Effector memory CD8-positive, alpha-beta T cell (primary cell): ENCODE results near the gene MICAL3.

ENCODE experiments used
- ATAC-seq: fragments of 150-1000 bp; cut with Tn5 transposase; replicated peaks from 2 replicates; pipeline ENCODE4 v1.10.0; 2021; ENCODE audit warnings: mild to moderate bottlenecking, moderate library complexity
- DNase-seq, 3 experiments: peaks; one replicate each; pipeline ENCODE4 v3.0.0; 2021
- H3K27ac Mint-ChIP-seq, 2 donors: one replicate each; pipeline ENCODE4 v1.8.0; 2022; ENCODE audit warnings: mild to moderate bottlenecking in 2 of 2, mixed read lengths in 2 of 2, moderate library complexity in 2 of 2
- H3K27me3 Mint-ChIP-seq, 2 donors: one replicate each; pipeline ENCODE4 v1.8.0; 2022; ENCODE audit warnings: mixed read lengths in 2 of 2
- H3K36me3 Mint-ChIP-seq: one replicate; pipeline ENCODE4 v1.8.0; 2022; ENCODE audit warnings: mild to moderate bottlenecking, moderate library complexity, mixed read lengths; ENCODE audit not compliant: insufficient read depth
- H3K4me1 Mint-ChIP-seq, 2 donors: one replicate each; pipeline ENCODE4 v1.8.0; 2022; ENCODE audit warnings: low read depth in 2 of 2, mixed read lengths in 2 of 2
- H3K4me3 Mint-ChIP-seq, 2 donors: one replicate each; pipeline ENCODE4 v1.8.0; 2022; ENCODE audit warnings: mild to moderate bottlenecking in 2 of 2, mixed read lengths in 2 of 2, moderate library complexity in 2 of 2
- H3K9me3 Mint-ChIP-seq, 2 donors: one replicate each; pipeline ENCODE4 v1.8.0; 2022; ENCODE audit warnings: mixed read lengths in 2 of 2

The MICAL3 gene

DNA sequence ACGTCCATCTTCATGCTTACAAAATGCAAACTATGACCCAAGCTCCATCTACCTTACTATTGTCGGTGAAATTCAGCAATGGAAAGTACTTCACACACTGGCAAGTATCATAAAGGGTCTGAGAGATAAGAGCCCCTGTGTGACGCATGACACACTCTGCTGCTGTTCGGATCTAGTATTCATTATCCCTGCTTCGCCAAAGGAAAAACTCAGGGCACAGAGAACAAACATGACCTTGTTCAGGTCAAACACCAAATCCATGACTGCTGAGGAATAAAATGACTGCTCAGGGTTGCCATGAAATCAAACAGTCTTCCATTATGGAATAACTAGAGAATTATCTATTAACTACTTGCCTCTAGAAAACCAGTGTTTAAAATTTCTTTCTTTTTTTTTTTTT lies 73.0 kb downstream of the MICAL3 start:
- no peak for ATAC-seq
- Mint-ChIP-seq H3K27ac (no peak overlapping the region), H3K36me3 (peaks cover 8% of the 10 kb centered on the region), H3K4me3 (no peak overlapping the region), H3K4me1 (peaks cover 18 to 28% of the 10 kb centered on the region in 2 donors), H3K9me3 (no peaks in the 10 kb centered on the region), H3K27me3 (no peaks in the 10 kb centered on the region)
- DNase-seq: no peak

DNA sequence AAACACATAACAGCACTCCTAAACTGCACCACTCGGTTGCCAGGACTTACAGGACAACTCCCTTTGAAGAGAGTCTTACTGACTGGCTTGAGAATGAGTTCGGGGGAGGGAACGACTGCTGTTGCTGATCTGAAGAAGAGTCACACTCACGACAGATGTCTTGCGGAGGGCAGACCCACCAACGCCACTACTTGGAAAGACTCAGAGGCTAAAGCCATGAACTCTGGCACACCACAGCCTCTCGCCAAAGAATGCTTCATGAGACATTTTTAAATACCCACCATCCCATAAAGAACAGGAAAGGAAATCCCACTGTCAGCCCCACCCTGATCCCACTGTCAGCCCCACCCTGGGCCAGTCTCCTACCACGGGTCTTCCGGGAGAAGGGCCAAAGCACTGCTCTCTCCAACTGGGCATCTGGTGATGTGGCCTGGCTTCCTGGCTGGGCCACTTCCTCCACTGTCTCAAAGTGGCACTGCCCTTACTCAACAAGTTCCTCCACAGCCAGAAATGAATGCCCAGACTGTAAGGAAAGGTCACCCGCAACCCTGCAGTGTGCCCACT lies 73.6 kb downstream of the MICAL3 start:
- Mint-ChIP-seq H3K36me3 (peaks cover 8% of the 10 kb centered on the region), H3K4me1 (peaks cover 16 to 24% of the 10 kb centered on the region in 2 donors), H3K4me3 (no peak overlapping the region), H3K27me3 (no peaks in the 10 kb centered on the region), H3K27ac (no peak overlapping the region), H3K9me3 (no peaks in the 10 kb centered on the region)
- ATAC-seq (no peak), DNase-seq (no peak)

DNA sequence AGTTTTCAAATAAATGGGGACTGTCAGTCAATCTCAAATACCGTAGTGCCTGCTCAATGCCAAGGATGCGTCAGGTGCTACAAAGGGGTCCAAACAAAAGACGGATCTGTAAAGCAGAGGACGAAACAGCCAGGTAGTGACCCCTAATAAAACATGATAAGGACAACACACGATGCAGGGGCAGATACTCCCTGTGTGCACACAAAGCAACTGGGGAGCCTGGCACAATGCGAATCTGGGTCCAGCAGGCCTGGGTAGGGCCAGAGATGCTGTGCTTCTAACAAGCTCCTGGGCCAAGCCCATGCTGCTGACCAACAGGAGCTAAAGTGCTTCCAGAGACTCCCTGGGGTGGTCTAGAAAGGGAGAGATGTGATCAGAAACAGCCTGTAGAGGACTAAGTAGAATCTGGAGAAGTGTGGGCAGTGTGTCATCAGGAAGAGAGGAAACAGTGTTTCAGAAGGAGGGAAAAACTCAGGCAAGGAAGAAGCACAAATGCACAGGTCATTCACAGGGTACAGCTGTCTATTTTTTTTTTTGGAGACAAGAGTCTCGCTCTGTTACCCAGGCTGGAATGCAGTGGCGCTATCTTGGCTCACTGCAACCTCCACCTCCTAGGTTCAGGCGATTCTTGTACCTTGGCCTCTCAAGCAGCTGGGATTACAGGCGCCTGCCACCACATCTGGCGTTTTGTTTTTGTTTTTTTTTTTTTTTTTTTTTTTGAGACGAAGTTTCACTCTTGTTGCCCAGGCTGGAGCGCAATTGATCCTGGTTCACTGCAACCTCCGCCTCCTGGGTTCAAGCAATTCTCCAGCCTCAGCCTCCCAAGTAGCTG lies 74.5 kb downstream of the MICAL3 start:
- no peaks in the 10 kb centered on the region for H3K9me3 Mint-ChIP-seq
- peak overlapping the region in 1 of 2 donors; percentile 39 for H3K27ac Mint-ChIP-seq
- H3K4me3 Mint-ChIP-seq: no peak overlapping the region
- peaks cover 8% of the 10 kb centered on the region for H3K36me3 Mint-ChIP-seq
- DNase-seq (no peak), ATAC-seq (no peak)
- H3K4me1 Mint-ChIP-seq: peaks cover 18 to 23% of the 10 kb centered on the region in 2 donors
- H3K27me3 Mint-ChIP-seq: no peaks in the 10 kb centered on the region

DNA sequence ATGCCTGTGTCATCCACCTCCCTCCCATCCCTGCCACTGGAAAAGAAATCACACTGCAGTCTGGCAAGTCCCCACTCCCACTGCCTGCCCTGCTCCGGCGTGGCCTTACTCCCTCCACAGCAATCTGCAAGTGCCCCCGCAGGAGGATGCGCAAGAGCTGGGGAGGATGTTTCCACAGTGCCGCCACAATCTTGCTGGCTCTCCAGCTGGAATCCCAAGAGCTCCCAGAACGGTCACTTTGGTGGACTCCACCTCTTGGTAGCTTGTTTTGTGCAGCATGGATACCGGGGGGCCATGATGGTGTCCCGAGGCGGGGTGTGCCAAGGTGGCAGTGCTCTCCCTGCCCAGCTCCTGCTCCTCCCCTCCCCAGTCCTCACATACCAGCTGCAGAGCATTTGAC lies 76.3 kb downstream of the MICAL3 start:
- H3K4me1 Mint-ChIP-seq: peaks cover 20 to 23% of the 10 kb centered on the region in 2 donors
- no peak for ATAC-seq

DNA sequence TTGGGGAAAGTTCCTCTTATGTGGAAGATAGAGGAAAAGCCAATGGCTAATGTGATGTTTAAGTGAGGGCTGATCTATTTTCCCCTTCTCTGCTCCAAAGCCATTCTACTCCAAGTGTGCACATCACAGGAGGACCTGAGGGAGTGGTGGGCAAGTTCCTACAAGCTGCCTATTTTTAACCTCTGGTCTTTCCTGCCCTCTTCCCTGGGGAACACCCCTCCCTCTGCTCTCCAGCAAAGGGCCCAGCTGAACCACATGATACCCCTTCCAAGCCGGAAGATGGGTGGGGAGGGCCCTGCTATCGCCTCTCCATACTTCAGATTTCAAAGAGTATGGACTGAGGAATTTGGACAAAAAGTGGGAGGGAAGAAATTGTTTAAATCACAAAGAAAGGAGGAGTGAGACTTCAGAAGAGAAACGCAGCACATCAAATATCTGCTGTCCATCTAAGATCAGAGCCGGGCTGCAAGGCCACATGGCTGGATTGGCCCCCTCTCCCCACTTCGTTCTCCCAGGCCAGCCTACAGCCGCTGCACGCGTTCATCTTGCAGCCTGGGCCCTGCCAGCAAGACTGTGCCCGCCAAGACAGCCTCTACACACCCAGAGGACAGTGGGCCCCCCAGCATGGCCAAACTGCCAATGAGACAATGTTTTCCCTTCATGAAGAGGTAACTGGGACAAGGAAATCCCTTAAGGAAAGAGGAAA lies 77.5 kb downstream of the MICAL3 start:
- H3K27me3 Mint-ChIP-seq: no peaks in the 10 kb centered on the region
- H3K27ac Mint-ChIP-seq: no peak overlapping the region
- no peak overlapping the region for H3K4me3 Mint-ChIP-seq
- H3K36me3 Mint-ChIP-seq: peaks cover 10% of the 10 kb centered on the region
- ATAC-seq (no peak), DNase-seq (no peak)
- no peaks in the 10 kb centered on the region for H3K9me3 Mint-ChIP-seq
- H3K4me1 Mint-ChIP-seq: peaks cover 18 to 29% of the 10 kb centered on the region in 2 donors

More for the DNA sequence above, 76.3 kb downstream of the MICAL3 start:
- DNase-seq: no peak
- Mint-ChIP-seq H3K27ac (peak overlapping the region in 1 of 2 donors; percentile 67), H3K27me3 (no peaks in the 10 kb centered on the region), H3K9me3 (no peaks in the 10 kb centered on the region), H3K4me3 (no peak overlapping the region), H3K36me3 (peaks cover 10% of the 10 kb centered on the region)

DNA sequence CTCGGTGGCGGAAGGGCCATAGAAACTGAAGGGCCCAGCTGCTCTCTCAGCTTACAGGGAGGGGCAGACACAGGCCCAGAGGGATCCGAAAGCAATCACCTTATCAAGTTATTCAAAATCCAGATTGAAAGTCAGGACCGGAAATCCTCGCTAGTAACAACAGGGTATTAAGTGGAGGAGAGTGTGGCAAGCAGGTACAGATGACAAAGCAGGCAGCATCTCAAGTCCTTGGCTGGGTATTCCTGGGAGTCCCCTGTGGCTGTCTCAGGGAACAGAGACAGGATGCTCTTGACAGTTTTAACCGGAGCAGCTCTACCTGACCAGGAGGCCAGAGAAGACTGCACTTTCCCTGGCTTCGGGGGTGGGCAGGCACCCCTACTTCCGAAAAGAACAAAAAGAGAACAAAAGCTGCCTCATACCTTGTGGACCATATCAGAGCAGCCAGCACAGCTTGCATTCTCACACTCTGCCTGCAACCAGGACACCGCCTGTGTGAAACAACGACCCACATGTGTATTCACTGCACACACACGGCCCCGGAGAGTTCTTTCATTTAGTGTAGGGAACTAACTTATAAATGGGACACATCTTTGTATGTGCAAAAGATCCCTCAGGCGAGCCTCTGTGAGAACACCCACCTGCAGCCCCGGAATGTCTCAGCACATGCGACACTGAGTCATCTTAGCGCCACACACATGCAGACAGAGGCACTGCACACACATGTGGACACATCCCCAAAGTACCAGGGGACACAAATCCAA lies 78.3 kb downstream of the MICAL3 start:
- no peaks in the 10 kb centered on the region for H3K9me3 Mint-ChIP-seq
- H3K4me1 Mint-ChIP-seq: peaks cover 22 to 26% of the 10 kb centered on the region in 2 donors
- peaks cover 6% of the 10 kb centered on the region for H3K36me3 Mint-ChIP-seq
- H3K27ac Mint-ChIP-seq: peak overlapping the region; percentile 53 to 81
- no peaks in the 10 kb centered on the region for H3K27me3 Mint-ChIP-seq
- no peak overlapping the region for H3K4me3 Mint-ChIP-seq
- no peak for DNase-seq
- no peak for ATAC-seq

DNA sequence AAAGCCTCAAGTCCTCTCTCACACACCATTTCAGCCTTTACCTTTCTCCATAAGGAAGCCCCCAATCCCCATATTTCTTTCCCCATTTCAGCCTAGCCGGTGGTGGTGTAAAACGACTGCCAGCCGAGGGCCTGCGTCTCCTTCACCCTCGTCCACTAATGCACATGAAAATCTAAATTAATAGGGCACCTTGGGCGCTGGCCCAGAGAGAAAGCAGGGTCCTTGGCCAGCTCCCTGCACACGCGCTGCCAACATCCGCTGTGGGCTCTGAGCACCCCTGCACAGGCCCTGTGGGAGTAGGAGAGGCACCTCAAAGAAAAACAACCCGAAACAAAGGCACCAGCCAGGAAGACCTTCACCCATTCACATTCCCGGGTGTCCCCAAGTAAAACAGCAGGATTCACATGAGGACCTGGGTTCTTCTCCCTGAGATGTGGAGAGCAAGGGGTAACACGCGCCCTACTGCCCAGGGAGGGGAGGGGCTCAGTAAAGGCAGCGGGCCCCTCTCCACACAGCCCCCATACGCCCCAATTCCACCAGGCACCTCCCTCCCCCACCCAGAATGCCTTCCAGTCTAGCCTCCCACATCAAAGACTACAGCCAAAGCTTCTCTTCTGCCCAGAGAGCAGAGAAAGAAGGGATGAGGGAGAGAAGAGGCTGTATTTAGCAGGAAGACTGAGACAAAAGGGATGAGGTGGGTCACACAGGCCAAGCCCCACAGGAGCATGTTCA lies 79.0 kb downstream of the MICAL3 start:
- peaks cover 2% of the 10 kb centered on the region for H3K36me3 Mint-ChIP-seq
- H3K27ac Mint-ChIP-seq: peak overlapping the region; percentile 53 to 81
- no peaks in the 10 kb centered on the region for H3K9me3 Mint-ChIP-seq
- H3K27me3 Mint-ChIP-seq: no peaks in the 10 kb centered on the region
- no peak overlapping the region for H3K4me3 Mint-ChIP-seq
- peaks cover 20 to 24% of the 10 kb centered on the region in 2 donors for H3K4me1 Mint-ChIP-seq
- DNase-seq (no peak), ATAC-seq (no peak)

DNA sequence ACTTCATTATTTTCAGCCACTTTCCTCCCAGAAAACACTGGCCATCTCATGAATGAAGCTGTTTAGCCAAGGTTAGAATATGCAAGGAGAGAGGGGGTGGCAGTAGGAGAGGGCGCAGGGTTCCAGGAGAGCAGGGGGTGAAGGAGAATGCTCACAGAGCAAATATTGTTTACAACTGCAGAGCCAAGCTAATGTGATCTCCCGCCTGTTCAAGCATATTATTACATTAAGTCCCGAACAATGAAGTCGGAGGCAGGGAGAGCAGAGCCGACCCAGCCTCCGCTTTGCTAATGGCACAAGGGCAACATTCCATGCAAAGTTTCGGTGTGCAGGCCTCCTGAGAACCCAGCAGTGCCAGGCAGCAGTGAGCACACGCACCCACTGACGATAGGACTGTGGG lies 80.1 kb downstream of the MICAL3 start:
- ATAC-seq (no peak), DNase-seq (no peak)
- Mint-ChIP-seq H3K27ac (no peak overlapping the region), H3K4me1 (peaks cover 20 to 21% of the 10 kb centered on the region in 2 donors), H3K9me3 (no peaks in the 10 kb centered on the region), H3K27me3 (no peaks in the 10 kb centered on the region), H3K4me3 (no peak overlapping the region), H3K36me3 (peaks cover 2% of the 10 kb centered on the region)

DNA sequence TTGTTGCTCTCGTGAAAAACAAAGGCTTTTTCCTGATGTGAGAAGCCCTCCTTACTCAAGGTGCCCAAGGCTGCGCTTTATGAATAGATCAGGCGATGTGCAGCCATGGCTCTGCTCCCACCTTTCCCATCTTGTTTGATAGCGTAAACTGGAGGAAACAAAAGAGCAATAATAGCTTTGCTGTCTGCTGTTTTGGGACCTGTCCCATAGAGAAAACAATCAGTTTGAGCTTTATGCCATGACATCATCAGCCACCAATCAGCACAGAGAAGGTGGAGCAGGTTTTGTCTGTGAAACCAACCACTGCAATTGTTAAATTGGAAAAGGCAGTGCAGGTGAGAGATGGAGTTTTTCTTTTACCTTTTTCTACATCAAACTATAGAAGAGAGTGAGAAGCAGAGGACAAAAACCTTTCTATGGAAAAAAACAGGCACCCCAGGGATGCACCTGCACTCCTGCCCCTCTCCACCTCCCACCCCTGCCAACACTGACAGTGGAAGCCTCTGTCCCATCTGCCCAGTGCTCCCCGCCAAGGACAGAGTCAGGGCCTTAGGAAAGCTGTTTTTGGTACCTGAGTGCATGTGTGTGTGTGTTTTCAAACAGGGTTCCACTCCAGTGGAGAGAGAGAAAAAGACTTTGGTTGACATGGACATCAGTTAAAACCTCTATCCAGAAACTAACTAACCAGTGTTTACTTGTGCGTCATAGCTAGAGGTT lies 80.7 kb downstream of the MICAL3 start:
- peaks cover 2% of the 10 kb centered on the region for H3K36me3 Mint-ChIP-seq
- no peaks in the 10 kb centered on the region for H3K27me3 Mint-ChIP-seq
- H3K4me1 Mint-ChIP-seq: peaks cover 20 to 23% of the 10 kb centered on the region in 2 donors
- H3K4me3 Mint-ChIP-seq: no peak overlapping the region
- H3K9me3 Mint-ChIP-seq: no peaks in the 10 kb centered on the region
- no peak overlapping the region for H3K27ac Mint-ChIP-seq
- ATAC-seq: no peak
- DNase-seq: no peak

DNA sequence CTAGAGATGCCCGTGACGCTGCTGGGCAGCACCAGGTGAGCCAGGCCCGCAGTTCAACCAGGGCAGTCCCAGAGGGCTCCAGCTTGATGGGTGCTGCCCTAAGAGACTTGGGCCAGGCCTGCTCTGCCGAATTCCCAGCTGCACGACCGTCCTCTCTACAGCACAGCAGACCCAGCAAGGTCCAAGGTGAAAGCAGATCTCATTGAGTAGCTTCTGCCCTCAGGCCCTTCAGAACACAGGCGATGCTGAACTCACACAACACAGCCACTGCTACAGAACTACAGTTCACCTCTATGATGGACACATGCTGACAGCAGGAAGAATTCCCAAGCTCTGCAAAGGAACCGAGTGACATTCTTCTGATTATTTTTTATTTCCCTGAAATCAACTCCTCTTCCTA lies 81.6 kb downstream of the MICAL3 start:
- ATAC-seq (no peak), DNase-seq (no peak)
- Mint-ChIP-seq H3K9me3 (no peaks in the 10 kb centered on the region), H3K4me3 (no peak overlapping the region), H3K27ac (peak overlapping the region in 1 of 2 donors; percentile 45), H3K36me3 (peaks cover 2% of the 10 kb centered on the region), H3K27me3 (no peaks in the 10 kb centered on the region), H3K4me1 (peaks cover 20 to 23% of the 10 kb centered on the region in 2 donors)

DNA sequence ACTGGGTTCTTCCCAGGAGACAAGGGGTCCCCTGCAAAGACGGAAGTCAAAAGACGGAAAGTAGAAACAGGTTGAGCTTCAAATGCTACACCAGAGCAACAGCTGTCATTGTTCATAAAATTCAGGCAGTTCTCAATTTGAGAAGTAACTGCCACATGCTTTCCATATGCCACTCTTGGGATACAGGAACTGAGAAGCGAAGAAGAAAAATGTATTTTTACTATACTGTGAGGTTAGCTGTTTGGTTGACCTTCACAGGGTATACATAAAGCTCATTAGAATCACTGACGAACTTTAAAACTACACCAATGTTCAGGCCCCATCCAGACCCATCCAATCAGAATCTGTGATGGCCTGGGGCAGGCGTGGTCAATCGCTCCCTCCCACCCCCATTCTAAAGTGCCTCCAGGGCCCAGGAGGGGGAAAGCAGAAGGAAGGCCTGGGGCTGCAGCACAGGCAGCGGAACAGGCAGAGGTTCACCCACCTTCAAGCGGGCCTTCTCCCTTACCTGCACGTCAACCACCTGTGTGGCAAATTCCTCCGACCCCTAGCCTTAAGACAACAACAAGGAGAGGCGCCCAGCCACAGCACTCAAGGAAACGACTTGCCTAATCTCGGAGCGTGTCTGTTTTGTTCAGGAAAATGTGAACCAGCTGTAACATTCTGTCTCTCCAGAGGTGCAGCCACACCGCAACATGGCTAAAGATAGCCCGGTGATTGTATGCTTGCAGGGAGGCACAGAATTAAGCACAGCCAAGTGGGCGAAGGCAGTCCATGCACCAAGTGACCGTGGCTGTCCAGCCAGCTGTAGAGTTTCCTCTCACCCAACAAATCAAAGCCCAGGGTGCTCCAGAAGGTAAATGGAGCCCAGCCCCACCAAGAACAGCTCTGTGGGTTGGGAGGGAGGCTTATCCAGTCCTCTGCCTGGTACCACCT lies 82.6 kb downstream of the MICAL3 start:
- no peak overlapping the region for H3K27ac Mint-ChIP-seq
- no peak for DNase-seq
- no peak for ATAC-seq
- H3K27me3 Mint-ChIP-seq: no peaks in the 10 kb centered on the region
- H3K4me3 Mint-ChIP-seq: no peak overlapping the region
- peaks cover 17 to 21% of the 10 kb centered on the region in 2 donors for H3K4me1 Mint-ChIP-seq
- H3K9me3 Mint-ChIP-seq: no peaks in the 10 kb centered on the region
- H3K36me3 Mint-ChIP-seq: peaks cover 2% of the 10 kb centered on the region
